Measurements from ENCODE around the gene OR10A4. TPM values are rescaled to one million over a fixed set of nuclear protein-coding genes. Genes with fewer than 3 reads are reported as not detected.

The OR10A4 gene
- total and polyA plus RNA-seq, 2 of the 4 experiments (the other 2 are of a cell fraction) = not detected

DNA sequence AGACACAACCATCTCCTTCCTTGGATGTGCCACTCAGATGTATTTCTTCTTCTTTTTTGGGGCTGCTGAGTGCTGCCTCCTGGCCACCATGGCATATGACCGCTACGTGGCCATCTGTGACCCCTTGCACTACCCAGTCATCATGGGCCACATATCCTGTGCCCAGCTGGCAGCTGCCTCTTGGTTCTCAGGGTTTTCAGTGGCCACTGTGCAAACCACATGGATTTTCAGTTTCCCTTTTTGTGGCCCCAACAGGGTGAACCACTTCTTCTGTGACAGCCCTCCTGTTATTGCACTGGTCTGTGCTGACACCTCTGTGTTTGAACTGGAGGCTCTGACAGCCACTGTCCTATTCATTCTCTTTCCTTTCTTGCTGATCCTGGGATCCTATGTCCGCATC, 489 bp downstream of the OR10A4 start:
- H3K23ac ChIP-seq (ENCODE audit: low read depth, low read length) = no peak overlapping the region
- H3K79me1 ChIP-seq (ENCODE audit: low read depth in 1 of 2, low read length in 2 of 2) = no peaks in the 10 kb centered on the region
- no peak overlapping the region for H2BK120ac ChIP-seq (ENCODE audit: low read depth, low read length)
- no peak overlapping the region for H4K91ac ChIP-seq (ENCODE audit: insufficient read depth, low read depth, low read length)
- no peaks in the 10 kb centered on the region for H3K9me1 ChIP-seq (ENCODE audit: insufficient read depth, low read length)
- no peak overlapping the region for H3K18ac ChIP-seq (ENCODE audit: low read depth, low read length)
- H2BK15ac ChIP-seq (ENCODE audit: low read depth, low read length) = no peak overlapping the region
- H3K27ac ChIP-seq (ENCODE audit: insufficient read depth, low read length) = no peak overlapping the region
- H3K4ac ChIP-seq (ENCODE audit: low read depth, low read length) = no peak overlapping the region
- H3K27me3 ChIP-seq (ENCODE audit: control insufficient read depth, insufficient read depth, low read length) = no peaks in the 10 kb centered on the region
- no peak for ATAC-seq (ENCODE audit: low read depth)
- H3K4me3 ChIP-seq (ENCODE audit: insufficient read depth, low read depth, low read length) = no peak overlapping the region
- no peak overlapping the region for H2AK9ac ChIP-seq (replicated peaks; ENCODE audit: low read depth, low read length, poor library complexity)
- TF ChIP-seq SMC3 (IDR thresholded peaks at IDR 0.05; ENCODE audit: low read depth, low read length) (no peak), CEBPB (IDR thresholded peaks at IDR 0.05; ENCODE audit: low read depth, low read length) (no peak), MAZ (IDR thresholded peaks at IDR 0.05; ENCODE audit: borderline replicate concordance, low read depth, low read length) (no peak), NFE2L2 (IDR thresholded peaks at IDR 0.05; ENCODE audit: low read depth, low read length) (no peak), RCOR1 (IDR thresholded peaks at IDR 0.05; ENCODE audit: insufficient replicate concordance, low read length) (no peak), MXI1 (IDR thresholded peaks at IDR 0.05; ENCODE audit: borderline replicate concordance, low read depth, low read length) (no peak), CHD1 (IDR thresholded peaks at IDR 0.05; ENCODE audit: low read depth, low read length) (no peak), RFX5 (IDR thresholded peaks at IDR 0.05; ENCODE audit: low read depth, low read length) (no peak), RAD21 (IDR thresholded peaks at IDR 0.05; ENCODE audit: low read length) (no peak), BHLHE40 (IDR thresholded peaks at IDR 0.05; ENCODE audit: low read depth, low read length) (no peak), FOS (IDR thresholded peaks at IDR 0.05; ENCODE audit: low read depth, low read length) (no peak), MAFK (IDR thresholded peaks at IDR 0.05; ENCODE audit: low read depth, low read length) (no peak), POLR2A (IDR thresholded peaks at IDR 0.05; ENCODE audit: low read depth, low read length) (no peak)
- TF ChIP-seq, protein P1, sequence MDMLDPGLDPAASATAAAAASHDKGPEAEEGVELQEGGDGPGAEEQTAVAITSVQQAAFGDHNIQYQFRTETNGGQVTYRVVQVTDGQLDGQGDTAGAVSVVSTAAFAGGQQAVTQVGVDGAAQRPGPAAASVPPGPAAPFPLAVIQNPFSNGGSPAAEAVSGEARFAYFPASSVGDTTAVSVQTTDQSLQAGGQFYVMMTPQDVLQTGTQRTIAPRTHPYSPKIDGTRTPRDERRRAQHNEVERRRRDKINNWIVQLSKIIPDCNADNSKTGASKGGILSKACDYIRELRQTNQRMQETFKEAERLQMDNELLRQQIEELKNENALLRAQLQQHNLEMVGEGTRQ (IDR thresholded peaks at IDR 0.05; ENCODE audit: low read depth, low read length) = no peak
- TF ChIP-seq, protein P2, sequence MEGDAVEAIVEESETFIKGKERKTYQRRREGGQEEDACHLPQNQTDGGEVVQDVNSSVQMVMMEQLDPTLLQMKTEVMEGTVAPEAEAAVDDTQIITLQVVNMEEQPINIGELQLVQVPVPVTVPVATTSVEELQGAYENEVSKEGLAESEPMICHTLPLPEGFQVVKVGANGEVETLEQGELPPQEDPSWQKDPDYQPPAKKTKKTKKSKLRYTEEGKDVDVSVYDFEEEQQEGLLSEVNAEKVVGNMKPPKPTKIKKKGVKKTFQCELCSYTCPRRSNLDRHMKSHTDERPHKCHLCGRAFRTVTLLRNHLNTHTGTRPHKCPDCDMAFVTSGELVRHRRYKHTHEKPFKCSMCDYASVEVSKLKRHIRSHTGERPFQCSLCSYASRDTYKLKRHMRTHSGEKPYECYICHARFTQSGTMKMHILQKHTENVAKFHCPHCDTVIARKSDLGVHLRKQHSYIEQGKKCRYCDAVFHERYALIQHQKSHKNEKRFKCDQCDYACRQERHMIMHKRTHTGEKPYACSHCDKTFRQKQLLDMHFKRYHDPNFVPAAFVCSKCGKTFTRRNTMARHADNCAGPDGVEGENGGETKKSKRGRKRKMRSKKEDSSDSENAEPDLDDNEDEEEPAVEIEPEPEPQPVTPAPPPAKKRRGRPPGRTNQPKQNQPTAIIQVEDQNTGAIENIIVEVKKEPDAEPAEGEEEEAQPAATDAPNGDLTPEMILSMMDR (conservative IDR thresholded peaks at IDR 0.05; ENCODE audit: low read depth, low read length) = no peak
- TF ChIP-seq, protein P3, sequence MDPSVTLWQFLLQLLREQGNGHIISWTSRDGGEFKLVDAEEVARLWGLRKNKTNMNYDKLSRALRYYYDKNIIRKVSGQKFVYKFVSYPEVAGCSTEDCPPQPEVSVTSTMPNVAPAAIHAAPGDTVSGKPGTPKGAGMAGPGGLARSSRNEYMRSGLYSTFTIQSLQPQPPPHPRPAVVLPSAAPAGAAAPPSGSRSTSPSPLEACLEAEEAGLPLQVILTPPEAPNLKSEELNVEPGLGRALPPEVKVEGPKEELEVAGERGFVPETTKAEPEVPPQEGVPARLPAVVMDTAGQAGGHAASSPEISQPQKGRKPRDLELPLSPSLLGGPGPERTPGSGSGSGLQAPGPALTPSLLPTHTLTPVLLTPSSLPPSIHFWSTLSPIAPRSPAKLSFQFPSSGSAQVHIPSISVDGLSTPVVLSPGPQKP (IDR thresholded peaks at IDR 0.05; ENCODE audit: borderline replicate concordance, low read depth, low read length) = no peak
- no peak overlapping the region for H2BK5ac ChIP-seq (ENCODE audit: low read depth, low read length, poor library complexity, severe bottlenecking)
- dilution Hi-C loops (cut with HindIII; ENCODE audit: low sequenced_read_pairs, unreplicated experiment) = no loop called here
- no peaks in the 10 kb centered on the region for H3K4me1 ChIP-seq (ENCODE audit: control insufficient read depth, insufficient read depth, low read length)
- no peaks in the 10 kb centered on the region for H3K36me3 ChIP-seq (ENCODE audit: control insufficient read depth, insufficient read depth, low read length)
- H3K4me2 ChIP-seq (ENCODE audit: low read depth, low read length) = no peak overlapping the region
- no TSS peak for BruUV-seq (replicated peaks)
- no peak overlapping the region for H3K56ac ChIP-seq (ENCODE audit: extremely low read depth, insufficient read depth, low read length)
- no peak overlapping the region for H4K5ac ChIP-seq (ENCODE audit: low read depth, low read length)
- POLR2A ChIA-PET (ENCODE audit: unreplicated experiment) = no interaction called here
- H2AFZ ChIP-seq (replicated peaks; ENCODE audit: low read length, poor library complexity) = no peak overlapping the region
- no peak overlapping the region for H2BK20ac ChIP-seq (ENCODE audit: low read depth, low read length)
- in situ Hi-C loops (cut with MboI; ENCODE audit: low sequenced_read_pairs) = no loop called here
- intact Hi-C loops (cut with micrococcal nuclease) = no loop called here
- 47% methylated on average over 3 of the region's 3 CpGs; no CpG with 5 or more reads in 1 of the 2 experiments for WGBS, 2 experiments (ENCODE audit: extremely low coverage in 2 of 2, insufficient read length in 1 of 2)
- no peak overlapping the region for H2AK5ac ChIP-seq (ENCODE audit: low read depth, low read length)
- H4K20me1 ChIP-seq (ENCODE audit: insufficient read depth, low read length) = no peaks in the 10 kb centered on the region
- H3K9me3 ChIP-seq (ENCODE audit: control insufficient read depth, insufficient read depth, low read length) = peaks cover 3% of the 10 kb centered on the region; the same call in 1 of the 2 replicates
- no peak overlapping the region for H3K14ac ChIP-seq (replicated peaks; ENCODE audit: low read depth, low read length)
- DNase-seq = no peak
- no peak overlapping the region for H4K8ac ChIP-seq (ENCODE audit: low read depth in 2 of 2, low read length in 2 of 2)
- CTCF ChIA-PET = no interaction called here
- no peak overlapping the region for H3K9ac ChIP-seq (ENCODE audit: low read depth, low read length)

Data from IMR-90 (cell line).